HEK293 (cell line): ENCODE measurements around the gene PPIL6.

ENCODE experiments used
- CTCF ChIA-PET: fragments of 350-600 bp; formaldehyde crosslinking; extraction: SDS; loops from one replicate; lab custom pipeline; 2021; ENCODE audit warnings: antibody characterized with exemption; lab: Yijun Ruan, JAX
- POLR2A ChIA-PET: fragments of 300-600 bp; formaldehyde crosslinking; extraction: SDS; loops from one replicate; lab custom pipeline; 2020; ENCODE audit warnings: antibody characterized with exemption, inconsistent platforms; lab: Yijun Ruan, JAX
- H3K27ac ChIP-seq: fragments of 200-500 bp; sonication (Bioruptor generic); 2 replicates; pipeline ENCODE4 v1.5.1; 2014; ENCODE audit warnings: low read depth, low read length, control low read depth, inconsistent platforms; ENCODE audit errors: extremely low read depth
- H3K36me3 ChIP-seq, 2 experiments: fragments of 200-500 bp in 1 of 2; sonication (Bioruptor generic) in 1 of 2; 1 replicate in 1 of 2; 2 replicates in 1 of 2; pipeline ENCODE4 v1.5.1; 2014 to 2017; ENCODE audit warnings: inconsistent platforms in 2 of 2, low read length in 2 of 2; ENCODE audit not compliant: control insufficient read depth in 2 of 2, insufficient read depth in 1 of 2
- H3K4me1 ChIP-seq: fragments of 200-500 bp; sonication (Bioruptor generic); 2 replicates; pipeline ENCODE4 v1.5.1; 2014; ENCODE audit warnings: mild to moderate bottlenecking, low read length, inconsistent platforms; ENCODE audit not compliant: control insufficient read depth, insufficient read depth
- H3K4me3 ChIP-seq: 2 replicates; pipeline ENCODE4 v1.5.1; 2011; ENCODE audit warnings: low read depth, mild to moderate bottlenecking, control low read depth, low read length, moderate library complexity
- H3K9me3 ChIP-seq: fragments of 200-500 bp; sonication (Bioruptor generic); 2 replicates; pipeline ENCODE4 v1.5.1; 2014; ENCODE audit warnings: low read depth, low read length, inconsistent platforms; ENCODE audit not compliant: control insufficient read depth, insufficient read depth
- HOXD13 ChIP-seq: sonication (generic); formaldehyde crosslinking; IDR thresholded peaks from 2 replicates; pipeline ENCODE4 v1.8.0; 2022; ENCODE audit warnings: missing genetic modification reagents, borderline replicate concordance
- KLF1 ChIP-seq: fragments of 450-650 bp; formaldehyde crosslinking; IDR thresholded peaks from 2 replicates; pipeline ENCODE4 v1.5.1; 2016; ENCODE audit warnings: missing biosample characterization, missing genetic modification characterization
- RBAK ChIP-seq: fragments of 450-650 bp; formaldehyde crosslinking; IDR thresholded peaks from 2 replicates; pipeline ENCODE4 v1.5.1; 2016; ENCODE audit warnings: missing biosample characterization, missing genetic modification characterization
- REPIN1 ChIP-seq: fragments of 450-650 bp; formaldehyde crosslinking; IDR thresholded peaks from 2 replicates; pipeline ENCODE4 v1.5.1; 2017; ENCODE audit warnings: missing biosample characterization, missing genetic modification characterization, low read depth
- SP7 ChIP-seq: fragments of 450-650 bp; formaldehyde crosslinking; IDR thresholded peaks from 2 replicates; pipeline ENCODE4 v1.5.1; 2016; ENCODE audit warnings: missing biosample characterization, missing genetic modification characterization
- TRIM28 ChIP-seq: IDR thresholded peaks from 2 replicates; pipeline ENCODE4 v1.6.1; 2011; ENCODE audit warnings: low read length, control low read depth, borderline replicate concordance
- ZBTB17 ChIP-seq: fragments of 450-650 bp; formaldehyde crosslinking; IDR thresholded peaks from 2 replicates; pipeline ENCODE4 v1.5.1; 2016; ENCODE audit warnings: missing biosample characterization, missing genetic modification characterization
- ZBTB20 ChIP-seq: fragments of 450-650 bp; formaldehyde crosslinking; IDR thresholded peaks from 2 replicates; pipeline ENCODE4 v1.5.1; 2016; ENCODE audit warnings: missing biosample characterization, missing genetic modification characterization
- ZNF140 ChIP-seq: fragments of 450-650 bp; formaldehyde crosslinking; IDR thresholded peaks from 2 replicates; pipeline ENCODE4 v1.5.1; 2016; ENCODE audit warnings: missing biosample characterization, missing genetic modification characterization
- ZNF146 ChIP-seq: fragments of 450-650 bp; formaldehyde crosslinking; IDR thresholded peaks from 2 replicates; pipeline ENCODE4 v1.5.1; 2016; ENCODE audit warnings: missing biosample characterization, missing genetic modification characterization
- ZNF175 ChIP-seq: fragments of 450-650 bp; formaldehyde crosslinking; IDR thresholded peaks from 2 replicates; pipeline ENCODE4 v1.5.1; 2016; ENCODE audit warnings: missing biosample characterization, missing genetic modification characterization
- ZNF202 ChIP-seq: fragments of 450-650 bp; formaldehyde crosslinking; IDR thresholded peaks from 2 replicates; pipeline ENCODE4 v1.5.1; 2016; ENCODE audit warnings: missing biosample characterization, missing genetic modification characterization, borderline replicate concordance
- ZNF214 ChIP-seq: fragments of 450-650 bp; formaldehyde crosslinking; IDR thresholded peaks from 2 replicates; pipeline ENCODE4 v1.5.1; 2017; ENCODE audit warnings: missing biosample characterization, mild to moderate bottlenecking, missing genetic modification characterization, borderline replicate concordance
- ZNF223 ChIP-seq: fragments of 450-650 bp; formaldehyde crosslinking; IDR thresholded peaks from 2 replicates; pipeline ENCODE4 v1.5.1; 2016; ENCODE audit warnings: missing biosample characterization, missing genetic modification characterization
- ZNF23 ChIP-seq: fragments of 450-650 bp; formaldehyde crosslinking; IDR thresholded peaks from 2 replicates; pipeline ENCODE4 v1.5.1; 2016; ENCODE audit warnings: missing biosample characterization, missing genetic modification characterization, borderline replicate concordance
- ZNF324 ChIP-seq: fragments of 450-650 bp; formaldehyde crosslinking; IDR thresholded peaks from 2 replicates; pipeline ENCODE4 v1.5.1; 2016; ENCODE audit warnings: missing biosample characterization, missing genetic modification characterization
- ZNF391 ChIP-seq: fragments of 450-650 bp; formaldehyde crosslinking; IDR thresholded peaks from 2 replicates; pipeline ENCODE4 v1.5.1; 2016; ENCODE audit warnings: low read depth, missing biosample characterization, missing genetic modification characterization, borderline replicate concordance
- ZNF394 ChIP-seq: fragments of 450-650 bp; formaldehyde crosslinking; IDR thresholded peaks from 2 replicates; pipeline ENCODE4 v1.5.1; 2016; ENCODE audit warnings: missing biosample characterization, missing genetic modification characterization, mild to moderate bottlenecking, moderate library complexity, borderline replicate concordance
- ZNF514 ChIP-seq: fragments of 450-650 bp; formaldehyde crosslinking; IDR thresholded peaks from 2 replicates; pipeline ENCODE4 v1.5.1; 2016; ENCODE audit warnings: missing biosample characterization, missing genetic modification characterization
- ZNF544 ChIP-seq: fragments of 450-650 bp; formaldehyde crosslinking; IDR thresholded peaks from 2 replicates; pipeline ENCODE4 v1.5.0; 2017; ENCODE audit warnings: missing biosample characterization, missing genetic modification characterization
- ZNF549 ChIP-seq: fragments of 450-650 bp; IDR thresholded peaks from 2 replicates; pipeline ENCODE4 v1.5.1; 2018; ENCODE audit warnings: missing biosample characterization, missing genetic modification characterization, mild to moderate bottlenecking, inconsistent platforms, moderate library complexity
- ZNF560 ChIP-seq: fragments of 450-650 bp; formaldehyde crosslinking; IDR thresholded peaks from 2 replicates; pipeline ENCODE4 v1.5.1; 2017; ENCODE audit warnings: missing biosample characterization, missing genetic modification characterization, borderline replicate concordance
- ZNF701 ChIP-seq: fragments of 450-650 bp; formaldehyde crosslinking; IDR thresholded peaks from 2 replicates; pipeline ENCODE4 v1.5.1; 2016; ENCODE audit warnings: missing biosample characterization, missing genetic modification characterization
- ZNF704 ChIP-seq: fragments of 450-650 bp; formaldehyde crosslinking; IDR thresholded peaks from 2 replicates; pipeline ENCODE4 v1.5.1; 2016; ENCODE audit warnings: missing biosample characterization, missing genetic modification characterization
- ZNF791 ChIP-seq: fragments of 450-650 bp; formaldehyde crosslinking; IDR thresholded peaks from 2 replicates; pipeline ENCODE4 v1.5.1; 2016; ENCODE audit warnings: missing biosample characterization, missing genetic modification characterization
- TF ChIP-seq, protein P1 (sequence below): fragments of 450-650 bp; formaldehyde crosslinking; IDR thresholded peaks from 2 replicates; pipeline ENCODE4 v1.5.1; 2016; ENCODE audit warnings: missing biosample characterization, missing genetic modification characterization
- TF ChIP-seq, protein P2 (sequence below): fragments of 450-650 bp; IDR thresholded peaks from 2 replicates; pipeline ENCODE4 v1.5.1; 2018; ENCODE audit warnings: missing biosample characterization, mild to moderate bottlenecking, missing genetic modification characterization
- TF ChIP-seq, protein P3 (sequence below): fragments of 450-650 bp; formaldehyde crosslinking; IDR thresholded peaks from 2 replicates; pipeline ENCODE4 v1.5.1; 2017; ENCODE audit warnings: missing biosample characterization, missing genetic modification characterization

Gene PPIL6

DNA sequence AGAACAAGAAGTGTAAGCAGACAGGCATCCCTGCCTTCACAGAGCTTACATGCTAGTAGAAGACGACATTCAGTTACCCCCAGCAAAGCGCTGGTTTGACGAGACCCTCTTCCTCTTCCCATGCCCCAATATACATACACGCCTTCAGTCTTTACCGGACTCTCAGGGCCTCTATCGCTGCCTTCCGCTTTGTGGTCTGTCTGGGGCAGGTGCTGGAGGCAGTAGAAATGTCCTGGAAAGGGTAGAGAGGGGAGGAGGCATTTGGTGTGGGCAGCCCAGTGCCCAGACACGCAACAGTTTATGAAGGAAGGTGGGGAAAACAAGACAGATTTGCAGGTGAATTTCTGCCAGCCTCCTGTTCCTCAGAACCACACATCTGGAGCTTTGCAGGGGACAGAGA lies 6.1 kb upstream of the PPIL6 start (continued):
- TF ChIP-seq ZNF394 (tag by site-specific recombination): no peak
- TF ChIP-seq ZNF175 (tag by site-specific recombination): no peak
- TF ChIP-seq RBAK (tag by site-specific recombination): no peak
- no peak for TF ChIP-seq REPIN1 (tag by site-specific recombination)
- TF ChIP-seq, protein P1, sequence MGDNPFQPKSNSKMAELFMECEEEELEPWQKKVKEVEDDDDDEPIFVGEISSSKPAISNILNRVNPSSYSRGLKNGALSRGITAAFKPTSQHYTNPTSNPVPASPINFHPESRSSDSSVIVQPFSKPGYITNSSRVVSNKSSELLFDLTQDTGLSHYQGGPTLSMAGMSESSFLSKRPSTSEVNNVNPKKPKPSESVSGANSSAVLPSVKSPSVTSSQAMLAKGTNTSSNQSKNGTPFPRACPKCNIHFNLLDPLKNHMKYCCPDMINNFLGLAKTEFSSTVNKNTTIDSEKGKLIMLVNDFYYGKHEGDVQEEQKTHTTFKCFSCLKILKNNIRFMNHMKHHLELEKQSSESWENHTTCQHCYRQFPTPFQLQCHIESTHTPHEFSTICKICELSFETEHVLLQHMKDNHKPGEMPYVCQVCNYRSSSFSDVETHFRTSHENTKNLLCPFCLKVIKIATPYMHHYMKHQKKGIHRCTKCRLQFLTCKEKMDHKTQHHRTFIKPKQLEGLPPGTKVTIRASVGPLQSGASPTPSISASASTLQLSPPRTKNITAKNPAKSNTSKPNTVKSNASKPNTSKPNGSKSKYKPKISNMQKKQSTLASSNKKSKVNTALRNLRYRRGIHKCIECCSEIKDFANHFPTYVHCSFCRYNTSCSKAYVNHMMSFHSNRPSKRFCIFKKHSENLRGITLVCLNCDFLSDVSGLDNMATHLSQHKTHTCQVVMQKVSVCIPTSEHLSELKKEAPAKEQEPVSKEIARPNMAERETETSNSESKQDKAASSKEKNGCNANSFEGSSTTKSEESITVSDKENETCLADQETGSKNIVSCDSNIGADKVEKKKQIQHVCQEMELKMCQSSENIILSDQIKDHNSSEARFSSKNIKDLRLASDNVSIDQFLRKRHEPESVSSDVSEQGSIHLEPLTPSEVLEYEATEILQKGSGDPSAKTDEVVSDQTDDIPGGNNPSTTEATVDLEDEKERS: no peak

DNA sequence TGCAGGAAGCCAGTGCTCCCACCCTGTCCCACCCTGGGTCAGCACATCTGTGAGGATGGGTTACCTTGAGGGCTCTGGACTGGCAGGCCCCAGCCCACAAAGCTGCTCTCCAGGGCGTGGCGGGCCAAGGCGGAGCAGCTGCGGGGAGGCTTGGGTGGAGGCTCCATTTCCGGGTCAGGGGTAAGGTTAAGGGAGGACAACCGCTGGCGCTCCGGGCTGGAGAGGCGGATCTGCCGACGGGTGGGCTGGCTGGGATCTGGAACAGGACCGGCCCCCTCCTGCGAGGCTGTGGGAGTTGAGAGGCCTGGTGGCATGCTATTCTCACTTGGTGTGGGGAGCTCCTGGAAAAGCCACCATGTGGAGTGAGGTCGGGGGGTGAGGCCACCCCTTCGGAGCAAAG lies 5.6 kb upstream of the PPIL6 start:
- ChIA-PET POLR2A (interaction anchor here (4.2 kb wide), 1 partner anchor 9 kb away, joined by 39 read pairs; the partner anchor contains the start of gene MICAL1), CTCF (interaction anchor here (1.5 kb wide), 1 partner anchor 258 kb away, joined by 6 read pairs; no protein-coding TSS in a partner anchor)
- TF ChIP-seq ZNF391: no peak
- TF ChIP-seq ZNF549 (tag by site-specific recombination): no peak
- peak; percentile 81 for TF ChIP-seq KLF1 (tag by site-specific recombination)
- no peak for TF ChIP-seq ZBTB17
- no peak for TF ChIP-seq ZNF223 (tag by site-specific recombination)
- TF ChIP-seq ZNF23: no peak
- no peak for TF ChIP-seq SP7 (tag by site-specific recombination)
- TF ChIP-seq ZNF202: no peak
- Histone ChIP-seq H3K36me3 (peaks cover 0 to 58% of the 10 kb centered on the region in 2 experiments; a peak in 1 of 3 replicates), H3K4me3 (no peak overlapping the region), H3K9me3 (no peaks in the 10 kb centered on the region), H3K4me1 (no peaks in the 10 kb centered on the region), H3K27ac (no peak overlapping the region)

DNA sequence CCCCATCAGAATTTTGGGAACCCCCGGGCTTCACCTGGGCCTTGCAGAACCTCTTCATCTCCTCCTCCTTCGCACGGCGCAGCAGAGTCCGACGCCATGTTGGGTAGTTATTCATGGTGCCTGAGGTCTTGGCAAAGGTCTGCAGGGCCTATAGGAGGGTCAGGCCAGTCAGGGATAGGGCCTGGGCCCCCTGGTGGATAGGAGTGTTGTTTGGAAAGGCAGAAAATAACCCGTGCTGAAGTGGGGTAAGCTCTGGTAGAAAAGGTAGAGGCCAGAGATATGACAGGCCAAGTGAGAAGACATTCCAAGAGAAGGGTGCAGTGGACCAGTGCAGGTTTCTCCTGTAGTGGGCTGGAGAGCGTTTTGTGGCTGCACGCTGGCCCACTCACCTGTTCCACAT lies 5.0 kb upstream of the PPIL6 start:
- Histone ChIP-seq H3K4me3 (no peak overlapping the region), H3K9me3 (no peaks in the 10 kb centered on the region), H3K36me3 (peaks cover 0 to 56% of the 10 kb centered on the region in 2 experiments; a peak in 1 of 3 replicates), H3K27ac (no peak overlapping the region), H3K4me1 (no peaks in the 10 kb centered on the region)
- ChIA-PET CTCF (no interaction called here), POLR2A (interaction anchor here (4.2 kb wide), 1 partner anchor 10 kb away, joined by 39 read pairs; the partner anchor contains the start of gene MICAL1)
- TF ChIP-seq ZNF140 (tag by site-specific recombination) (no peak), HOXD13 (CRISPR knock-in tag) (no peak), ZNF324 (tag by site-specific recombination) (no peak), ZNF544 (tag by site-specific recombination) (no peak), ZNF701 (tag by site-specific recombination) (no peak), ZBTB20 (tag by site-specific recombination) (no peak), ZNF560 (no peak), ZNF514 (tag by site-specific recombination) (no peak), ZNF146 (tag by site-specific recombination) (no peak), ZNF791 (tag by site-specific recombination) (no peak), ZNF214 (tag by site-specific recombination) (no peak), TRIM28 (no peak), ZNF549 (tag by site-specific recombination) (no peak), ZNF704 (tag by site-specific recombination) (no peak)
- TF ChIP-seq, protein P2, sequence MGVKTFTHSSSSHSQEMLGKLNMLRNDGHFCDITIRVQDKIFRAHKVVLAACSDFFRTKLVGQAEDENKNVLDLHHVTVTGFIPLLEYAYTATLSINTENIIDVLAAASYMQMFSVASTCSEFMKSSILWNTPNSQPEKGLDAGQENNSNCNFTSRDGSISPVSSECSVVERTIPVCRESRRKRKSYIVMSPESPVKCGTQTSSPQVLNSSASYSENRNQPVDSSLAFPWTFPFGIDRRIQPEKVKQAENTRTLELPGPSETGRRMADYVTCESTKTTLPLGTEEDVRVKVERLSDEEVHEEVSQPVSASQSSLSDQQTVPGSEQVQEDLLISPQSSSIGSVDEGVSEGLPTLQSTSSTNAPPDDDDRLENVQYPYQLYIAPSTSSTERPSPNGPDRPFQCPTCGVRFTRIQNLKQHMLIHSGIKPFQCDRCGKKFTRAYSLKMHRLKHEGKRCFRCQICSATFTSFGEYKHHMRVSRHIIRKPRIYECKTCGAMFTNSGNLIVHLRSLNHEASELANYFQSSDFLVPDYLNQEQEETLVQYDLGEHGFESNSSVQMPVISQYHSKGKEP (tag by site-specific recombination): no peak
- TF ChIP-seq, protein P3, sequence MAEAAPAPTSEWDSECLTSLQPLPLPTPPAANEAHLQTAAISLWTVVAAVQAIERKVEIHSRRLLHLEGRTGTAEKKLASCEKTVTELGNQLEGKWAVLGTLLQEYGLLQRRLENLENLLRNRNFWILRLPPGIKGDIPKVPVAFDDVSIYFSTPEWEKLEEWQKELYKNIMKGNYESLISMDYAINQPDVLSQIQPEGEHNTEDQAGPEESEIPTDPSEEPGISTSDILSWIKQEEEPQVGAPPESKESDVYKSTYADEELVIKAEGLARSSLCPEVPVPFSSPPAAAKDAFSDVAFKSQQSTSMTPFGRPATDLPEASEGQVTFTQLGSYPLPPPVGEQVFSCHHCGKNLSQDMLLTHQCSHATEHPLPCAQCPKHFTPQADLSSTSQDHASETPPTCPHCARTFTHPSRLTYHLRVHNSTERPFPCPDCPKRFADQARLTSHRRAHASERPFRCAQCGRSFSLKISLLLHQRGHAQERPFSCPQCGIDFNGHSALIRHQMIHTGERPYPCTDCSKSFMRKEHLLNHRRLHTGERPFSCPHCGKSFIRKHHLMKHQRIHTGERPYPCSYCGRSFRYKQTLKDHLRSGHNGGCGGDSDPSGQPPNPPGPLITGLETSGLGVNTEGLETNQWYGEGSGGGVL (tag by site-specific recombination): no peak
